Ectodermal cell (in vitro differentiated cells): ENCODE data around the gene ALDOC.
"Not testable (repeated sequence)": the region's sequence is repeated elsewhere in the genome, so short reads cannot be mapped to it uniquely, and the experiment has no call there.

Source experiments
- H3K27ac ChIP-seq: 2 replicates; pipeline ENCODE4 v1.7.0; 2013; ENCODE audit warnings: mild to moderate bottlenecking, low read depth, low read length; ENCODE audit not compliant: insufficient read depth, poor library complexity, severe bottlenecking
- H3K27me3 ChIP-seq: 2 replicates; pipeline ENCODE4 v1.7.0; 2013; ENCODE audit warnings: mild to moderate bottlenecking, low read length; ENCODE audit not compliant: insufficient read depth, control insufficient read depth, poor library complexity, severe bottlenecking
- H3K36me3 ChIP-seq: one replicate; pipeline ENCODE4 v1.7.0; 2013; ENCODE audit warnings: low read length; ENCODE audit not compliant: control insufficient read depth, insufficient read depth
- H3K4me1 ChIP-seq: one replicate; pipeline ENCODE4 v1.7.0; 2013; ENCODE audit warnings: low read length; ENCODE audit not compliant: control insufficient read depth, insufficient read depth
- H3K4me3 ChIP-seq: 2 replicates; pipeline ENCODE4 v1.7.0; 2013; ENCODE audit warnings: low read depth, low read length, control low read depth; ENCODE audit not compliant: insufficient read depth
- H3K9me3 ChIP-seq: 2 replicates; pipeline ENCODE4 v1.7.0; 2013; ENCODE audit warnings: mild to moderate bottlenecking, low read length, moderate library complexity; ENCODE audit not compliant: control insufficient read depth
- WGBS, 2 experiments: methylation state at CpG; one replicate each; pipeline ENCODE4 v1.1.7; 2013; ENCODE audit warnings: missing lambda C conversion rate in 2 of 2; 5-methylcytosine and 5-hydroxymethylcytosine counted together

Gene ALDOC

GRCh38 chr17:28612936-28613872, 36.5 kb upstream of the ALDOC start:
- Histone ChIP-seq H3K4me1 (no peaks in the 10 kb centered on the region), H3K9me3 (no peaks in the 10 kb centered on the region), H3K27me3 (no peaks in the 10 kb centered on the region), H3K27ac (no peak overlapping the region), H3K36me3 (peaks cover 35% of the 10 kb centered on the region), H3K4me3 (no peak overlapping the region)
- 87 to 90% methylated on average over 6 of the region's 6 CpGs for WGBS, 2 experiments

- Histone ChIP-seq H3K27ac (no peak overlapping the region), H3K4me3 (no peak overlapping the region), H3K36me3 (peaks cover 30% of the 10 kb centered on the region), H3K27me3 (no peaks in the 10 kb centered on the region), H3K9me3 (no peaks in the 10 kb centered on the region), H3K4me1 (no peaks in the 10 kb centered on the region)
- 92 to 98% methylated on average over 2 of the region's 2 CpGs for WGBS, 2 experiments
Observed at GRCh38 chr17:28612531-28612930, 35.8 kb upstream of the ALDOC start.

- Histone ChIP-seq H3K4me3 (no peak overlapping the region), H3K36me3 (peaks cover 17% of the 10 kb centered on the region), H3K4me1 (no peaks in the 10 kb centered on the region), H3K9me3 (no peaks in the 10 kb centered on the region), H3K27ac (no peak overlapping the region), H3K27me3 (no peaks in the 10 kb centered on the region)
- WGBS, 2 experiments: 94 to 95% methylated on average over 8 of the region's 8 CpGs
Observed at GRCh38 chr17:28610376-28610775, 33.7 kb upstream of the ALDOC start.

- not testable (repeated sequence) for H3K36me3 ChIP-seq, H3K4me1 ChIP-seq, H3K4me3 ChIP-seq, H3K27me3 ChIP-seq, H3K9me3 ChIP-seq, H3K27ac ChIP-seq
- WGBS, 2 experiments: 92 to 98% methylated on average over 15 to 29 of the region's 31 CpGs
Observed at GRCh38 chr17:28604031-28604430, 27.3 kb upstream of the ALDOC start.

- peaks cover 6% of the 10 kb centered on the region for H3K4me1 ChIP-seq
- H3K9me3 ChIP-seq: no peaks in the 10 kb centered on the region
- peaks cover 9% of the 10 kb centered on the region for H3K36me3 ChIP-seq
- H3K4me3 ChIP-seq: peak overlapping the region; percentile 87
- peaks cover 10% of the 10 kb centered on the region for H3K27me3 ChIP-seq
- no peak overlapping the region for H3K27ac ChIP-seq
- whole genome bisulfite sequencing, 2 experiments: 32 to 37% methylated on average over 40 of the region's 40 CpGs
Observed at GRCh38 chr17:28599311-28600184, 22.9 kb upstream of the ALDOC start.

GRCh38 chr17:28598799-28599310, 22.2 kb upstream of the ALDOC start, which contains the start of gene SPAG5:
SPAG5 (minus strand) TSS chr17:28599025; CDS start chr17:28598946, 79 bp downstream.
- Histone ChIP-seq H3K9me3 (no peaks in the 10 kb centered on the region), H3K27ac (peak within 1 kb of the TSS; percentile 27), H3K27me3 (peaks cover 10% of the 10 kb centered on the region), H3K36me3 (peaks cover 10% of the 10 kb centered on the region), H3K4me3 (peak within 1 kb of the TSS; percentile 87), H3K4me1 (peaks cover 6% of the 10 kb centered on the region)
- 0% methylated on average over 44 of the region's 44 CpGs for WGBS, 2 experiments

GRCh38 chr17:28598389-28598788, 21.7 kb upstream of the ALDOC start:
- Histone ChIP-seq H3K4me1 (peaks cover 6% of the 10 kb centered on the region), H3K9me3 (no peaks in the 10 kb centered on the region), H3K27me3 (peaks cover 10% of the 10 kb centered on the region), H3K27ac (peak overlapping the region; percentile 27), H3K36me3 (peaks cover 10% of the 10 kb centered on the region), H3K4me3 (peak overlapping the region; percentile 87)
- 5 to 6% methylated on average over 17 of the region's 17 CpGs for WGBS, 2 experiments

GRCh38 chr17:28597606-28598383, 21.1 kb upstream of the ALDOC start:
- Histone ChIP-seq H3K27me3 (peaks cover 10% of the 10 kb centered on the region), H3K27ac (no peak overlapping the region), H3K4me3 (peak overlapping the region; percentile 87), H3K9me3 (no peaks in the 10 kb centered on the region), H3K4me1 (peaks cover 6% of the 10 kb centered on the region), H3K36me3 (peaks cover 16% of the 10 kb centered on the region)
- 43 to 62% methylated on average over 4 of the region's 5 CpGs for WGBS, 2 experiments

- no peak overlapping the region for H3K27ac ChIP-seq
- peaks cover 66% of the 10 kb centered on the region for H3K36me3 ChIP-seq
- H3K27me3 ChIP-seq: no peaks in the 10 kb centered on the region
- H3K9me3 ChIP-seq: no peaks in the 10 kb centered on the region
- no peak overlapping the region for H3K4me3 ChIP-seq
- WGBS, 2 experiments: 96 to 98% methylated on average over 4 of the region's 4 CpGs
- no peaks in the 10 kb centered on the region for H3K4me1 ChIP-seq
Observed at GRCh38 chr17:28592260-28592659, 15.6 kb upstream of the ALDOC start.
